Measurements from ENCODE around the gene SSH3. TPM values are rescaled to one million over a fixed set of nuclear protein-coding genes. Genes with fewer than 3 reads are reported as not detected.
A peak's percentile ranks its signal among the peaks of the same experiment; 100 is the strongest.

The SSH3 gene
- total RNA-seq, 3 donors from 2014 or later = 55.8 to 87.0 (median 57.6) TPM

- intact Hi-C loops (cut with DNase I, micrococcal nuclease) = no loop called here
- H3K4me1 ChIP-seq (ENCODE audit: low read depth) = peaks cover 56% of the 10 kb centered on the region
- ATAC-seq = no peak
- no peak for TF ChIP-seq CTCF (IDR thresholded peaks at IDR 0.05)
- no peaks in the 10 kb centered on the region for H3K36me3 ChIP-seq (ENCODE audit: low read depth)
- H3K9me3 ChIP-seq = no peaks in the 10 kb centered on the region
- no peak overlapping the region for H3K4me3 ChIP-seq
- no peak for DNase-seq
Observed at GRCh38 chr11:67349036-67349435, 45.7 kb downstream of the SSH3 start.

- H3K4me3 ChIP-seq = no peak overlapping the region
- H3K4me1 ChIP-seq (ENCODE audit: low read depth) = peaks cover 59% of the 10 kb centered on the region
- peak in 1 of 3 donors; percentile 6 for DNase-seq
- intact Hi-C loops (cut with DNase I, micrococcal nuclease) = no loop called here
- TF ChIP-seq CTCF (IDR thresholded peaks at IDR 0.05) = no peak
- no peaks in the 10 kb centered on the region for H3K36me3 ChIP-seq (ENCODE audit: low read depth)
- no peak for ATAC-seq
- H3K9me3 ChIP-seq = no peaks in the 10 kb centered on the region
Observed at GRCh38 chr11:67349457-67349856, 46.1 kb downstream of the SSH3 start.

GRCh38 chr11:67349928-67350465 is 46.7 kb downstream of the SSH3 start:
- no peak for ATAC-seq
- peaks cover 59% of the 10 kb centered on the region for H3K4me1 ChIP-seq (ENCODE audit: low read depth)
- no peak for DNase-seq
- intact Hi-C loops (cut with DNase I, micrococcal nuclease) = no loop called here
- no peak overlapping the region for H3K4me3 ChIP-seq
- no peak for TF ChIP-seq CTCF (IDR thresholded peaks at IDR 0.05)
- H3K36me3 ChIP-seq (ENCODE audit: low read depth) = no peaks in the 10 kb centered on the region
- no peaks in the 10 kb centered on the region for H3K9me3 ChIP-seq

- intact Hi-C loops (cut with DNase I, micrococcal nuclease) = no loop called here
- H3K4me3 ChIP-seq = no peak overlapping the region
- DNase-seq = peak; percentile 73 to 79 (median 79)
- peaks cover 60% of the 10 kb centered on the region for H3K4me1 ChIP-seq (ENCODE audit: low read depth)
- peak; percentile 88 for TF ChIP-seq CTCF (IDR thresholded peaks at IDR 0.05)
- ATAC-seq = peak; percentile 36
- no peaks in the 10 kb centered on the region for H3K36me3 ChIP-seq (ENCODE audit: low read depth)
- no peaks in the 10 kb centered on the region for H3K9me3 ChIP-seq
Observed at GRCh38 chr11:67351275-67352005, 48.1 kb downstream of the SSH3 start.

- peak overlapping the region; percentile 67 for H3K4me3 ChIP-seq
- no peaks in the 10 kb centered on the region for H3K9me3 ChIP-seq
- DNase-seq (peak in 2 of 3 donors; percentile 67 to 88), ATAC-seq (peak; percentile 32)
- no peaks in the 10 kb centered on the region for H3K36me3 ChIP-seq (ENCODE audit: low read depth)
- peaks cover 57% of the 10 kb centered on the region for H3K4me1 ChIP-seq (ENCODE audit: low read depth)
- TF ChIP-seq CTCF (IDR thresholded peaks at IDR 0.05) = no peak
- intact Hi-C loops (cut with DNase I, micrococcal nuclease) = no loop called here
Observed at GRCh38 chr11:67352546-67353316, 49.4 kb downstream of the SSH3 start.
